SK-N-SH treated with all-trans-retinoic acid at 6 μM for 48 hours (cell line): Measurements from ENCODE around the gene ZNF202.

Experiments
- BACH2 ChIP-seq: fragments of 250-450 bp; sonication (Bioruptor Pico); IDR thresholded peaks from 2 replicates; pipeline ENCODE4 v1.9.0; 2021; ENCODE audit warnings: mild to moderate bottlenecking, borderline replicate concordance
- GLIS3 ChIP-seq: fragments of 250-450 bp; sonication (Bioruptor Pico); IDR thresholded peaks from 2 replicates; pipeline ENCODE4 v1.5.0; 2020; ENCODE audit warnings: mild to moderate bottlenecking, moderate library complexity
- ISL1 ChIP-seq: fragments of 250-450 bp; sonication (Bioruptor Pico); IDR thresholded peaks from 2 replicates; pipeline ENCODE4 v2.1.2; 2022; ENCODE audit warnings: mild to moderate bottlenecking, moderate library complexity
- PPARA ChIP-seq: fragments of 250-450 bp; sonication (Bioruptor Pico); IDR thresholded peaks from 2 replicates; pipeline ENCODE4 v1.5.0; 2020; ENCODE audit warnings: mild to moderate bottlenecking, borderline replicate concordance
- RARB ChIP-seq: fragments of 250-450 bp; sonication (Bioruptor Pico); IDR thresholded peaks from 2 replicates; pipeline ENCODE4 v1.8.0; 2021; ENCODE audit warnings: mild to moderate bottlenecking, moderate library complexity
- TOX ChIP-seq: fragments of 250-450 bp; sonication (Bioruptor Pico); IDR thresholded peaks from 2 replicates; pipeline ENCODE4 v1.8.0; 2021; ENCODE audit warnings: mild to moderate bottlenecking, moderate library complexity, borderline replicate concordance
- ZFP3 ChIP-seq: fragments of 250-450 bp; sonication (Bioruptor Pico); IDR thresholded peaks from 2 replicates; pipeline ENCODE4 v1.5.0; 2020; ENCODE audit warnings: mild to moderate bottlenecking, moderate library complexity
- ZFP30 ChIP-seq: fragments of 450-650 bp; formaldehyde crosslinking; IDR thresholded peaks from 2 replicates; pipeline ENCODE4 v1.5.0; 2022; ENCODE audit warnings: mild to moderate bottlenecking, moderate library complexity
- ZNF565 ChIP-seq: fragments of 450-650 bp; formaldehyde crosslinking; conservative IDR thresholded peaks from 2 replicates; pipeline ENCODE4 v1.5.0; 2020; ENCODE audit warnings: low read depth, mild to moderate bottlenecking, moderate library complexity
- TF ChIP-seq, protein P1 (sequence below): fragments of 250-450 bp; sonication (Bioruptor Pico); IDR thresholded peaks from 2 replicates; pipeline ENCODE4 v1.8.0; 2020; ENCODE audit warnings: mild to moderate bottlenecking, moderate library complexity, borderline replicate concordance
- TF ChIP-seq, protein P2 (sequence below): fragments of 250-450 bp; sonication (Bioruptor Pico); IDR thresholded peaks from 2 replicates; pipeline ENCODE4 v1.5.1; 2020; ENCODE audit warnings: low read depth, mild to moderate bottlenecking, moderate library complexity
- TF ChIP-seq, protein P3 (sequence below): fragments of 250-450 bp; sonication (Bioruptor Pico); IDR thresholded peaks from 2 replicates; pipeline ENCODE4 v1.5.0; 2020; ENCODE audit warnings: mild to moderate bottlenecking, moderate library complexity
- TF ChIP-seq, protein P4 (sequence below): fragments of 250-450 bp; sonication (Bioruptor Pico); IDR thresholded peaks from 2 replicates; pipeline ENCODE4 v1.5.1; 2021; ENCODE audit warnings: mild to moderate bottlenecking, moderate library complexity

DNA sequence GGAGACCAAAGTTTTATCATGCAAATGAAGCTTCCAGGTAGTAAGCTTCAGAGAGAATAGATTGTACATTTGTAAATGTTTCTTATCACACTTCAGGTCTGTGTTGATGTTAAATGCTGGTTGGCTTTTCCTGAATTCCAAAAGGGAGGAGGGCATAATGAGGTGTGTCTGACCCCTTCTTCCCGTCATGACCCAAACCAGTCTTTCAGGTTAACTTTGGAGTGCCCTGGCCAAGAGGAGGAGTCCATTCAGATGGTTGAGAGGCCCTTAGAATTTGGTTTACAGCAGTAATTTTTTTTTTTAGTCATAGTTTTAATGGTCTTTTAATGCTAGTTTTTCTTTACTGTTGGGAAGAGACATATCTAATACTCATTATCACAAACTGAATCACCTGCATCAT lies 10.3 kb upstream of the ZNF202 start:
- TF ChIP-seq ISL1 (CRISPR knock-in tag) (no peak), PPARA (CRISPR knock-in tag) (no peak), ZFP30 (CRISPR knock-in tag) (no peak), TOX (CRISPR knock-in tag) (no peak), ZNF565 (no peak), RARB (CRISPR knock-in tag) (no peak), BACH2 (CRISPR knock-in tag) (no peak), GLIS3 (no peak), ZFP3 (no peak)
- TF ChIP-seq, protein P1, sequence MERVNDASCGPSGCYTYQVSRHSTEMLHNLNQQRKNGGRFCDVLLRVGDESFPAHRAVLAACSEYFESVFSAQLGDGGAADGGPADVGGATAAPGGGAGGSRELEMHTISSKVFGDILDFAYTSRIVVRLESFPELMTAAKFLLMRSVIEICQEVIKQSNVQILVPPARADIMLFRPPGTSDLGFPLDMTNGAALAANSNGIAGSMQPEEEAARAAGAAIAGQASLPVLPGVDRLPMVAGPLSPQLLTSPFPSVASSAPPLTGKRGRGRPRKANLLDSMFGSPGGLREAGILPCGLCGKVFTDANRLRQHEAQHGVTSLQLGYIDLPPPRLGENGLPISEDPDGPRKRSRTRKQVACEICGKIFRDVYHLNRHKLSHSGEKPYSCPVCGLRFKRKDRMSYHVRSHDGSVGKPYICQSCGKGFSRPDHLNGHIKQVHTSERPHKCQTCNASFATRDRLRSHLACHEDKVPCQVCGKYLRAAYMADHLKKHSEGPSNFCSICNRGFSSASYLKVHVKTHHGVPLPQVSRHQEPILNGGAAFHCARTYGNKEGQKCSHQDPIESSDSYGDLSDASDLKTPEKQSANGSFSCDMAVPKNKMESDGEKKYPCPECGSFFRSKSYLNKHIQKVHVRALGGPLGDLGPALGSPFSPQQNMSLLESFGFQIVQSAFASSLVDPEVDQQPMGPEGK (CRISPR knock-in tag) = no peak
- TF ChIP-seq, protein P2, sequence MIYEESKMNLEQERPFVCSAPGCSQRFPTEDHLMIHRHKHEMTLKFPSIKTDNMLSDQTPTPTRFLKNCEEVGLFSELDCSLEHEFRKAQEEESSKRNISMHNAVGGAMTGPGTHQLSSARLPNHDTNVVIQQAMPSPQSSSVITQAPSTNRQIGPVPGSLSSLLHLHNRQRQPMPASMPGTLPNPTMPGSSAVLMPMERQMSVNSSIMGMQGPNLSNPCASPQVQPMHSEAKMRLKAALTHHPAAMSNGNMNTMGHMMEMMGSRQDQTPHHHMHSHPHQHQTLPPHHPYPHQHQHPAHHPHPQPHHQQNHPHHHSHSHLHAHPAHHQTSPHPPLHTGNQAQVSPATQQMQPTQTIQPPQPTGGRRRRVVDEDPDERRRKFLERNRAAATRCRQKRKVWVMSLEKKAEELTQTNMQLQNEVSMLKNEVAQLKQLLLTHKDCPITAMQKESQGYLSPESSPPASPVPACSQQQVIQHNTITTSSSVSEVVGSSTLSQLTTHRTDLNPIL (CRISPR knock-in tag) = no peak
- TF ChIP-seq, protein P3, sequence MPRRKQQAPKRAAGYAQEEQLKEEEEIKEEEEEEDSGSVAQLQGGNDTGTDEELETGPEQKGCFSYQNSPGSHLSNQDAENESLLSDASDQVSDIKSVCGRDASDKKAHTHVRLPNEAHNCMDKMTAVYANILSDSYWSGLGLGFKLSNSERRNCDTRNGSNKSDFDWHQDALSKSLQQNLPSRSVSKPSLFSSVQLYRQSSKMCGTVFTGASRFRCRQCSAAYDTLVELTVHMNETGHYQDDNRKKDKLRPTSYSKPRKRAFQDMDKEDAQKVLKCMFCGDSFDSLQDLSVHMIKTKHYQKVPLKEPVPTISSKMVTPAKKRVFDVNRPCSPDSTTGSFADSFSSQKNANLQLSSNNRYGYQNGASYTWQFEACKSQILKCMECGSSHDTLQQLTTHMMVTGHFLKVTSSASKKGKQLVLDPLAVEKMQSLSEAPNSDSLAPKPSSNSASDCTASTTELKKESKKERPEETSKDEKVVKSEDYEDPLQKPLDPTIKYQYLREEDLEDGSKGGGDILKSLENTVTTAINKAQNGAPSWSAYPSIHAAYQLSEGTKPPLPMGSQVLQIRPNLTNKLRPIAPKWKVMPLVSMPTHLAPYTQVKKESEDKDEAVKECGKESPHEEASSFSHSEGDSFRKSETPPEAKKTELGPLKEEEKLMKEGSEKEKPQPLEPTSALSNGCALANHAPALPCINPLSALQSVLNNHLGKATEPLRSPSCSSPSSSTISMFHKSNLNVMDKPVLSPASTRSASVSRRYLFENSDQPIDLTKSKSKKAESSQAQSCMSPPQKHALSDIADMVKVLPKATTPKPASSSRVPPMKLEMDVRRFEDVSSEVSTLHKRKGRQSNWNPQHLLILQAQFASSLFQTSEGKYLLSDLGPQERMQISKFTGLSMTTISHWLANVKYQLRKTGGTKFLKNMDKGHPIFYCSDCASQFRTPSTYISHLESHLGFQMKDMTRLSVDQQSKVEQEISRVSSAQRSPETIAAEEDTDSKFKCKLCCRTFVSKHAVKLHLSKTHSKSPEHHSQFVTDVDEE = no peak
- TF ChIP-seq, protein P4, sequence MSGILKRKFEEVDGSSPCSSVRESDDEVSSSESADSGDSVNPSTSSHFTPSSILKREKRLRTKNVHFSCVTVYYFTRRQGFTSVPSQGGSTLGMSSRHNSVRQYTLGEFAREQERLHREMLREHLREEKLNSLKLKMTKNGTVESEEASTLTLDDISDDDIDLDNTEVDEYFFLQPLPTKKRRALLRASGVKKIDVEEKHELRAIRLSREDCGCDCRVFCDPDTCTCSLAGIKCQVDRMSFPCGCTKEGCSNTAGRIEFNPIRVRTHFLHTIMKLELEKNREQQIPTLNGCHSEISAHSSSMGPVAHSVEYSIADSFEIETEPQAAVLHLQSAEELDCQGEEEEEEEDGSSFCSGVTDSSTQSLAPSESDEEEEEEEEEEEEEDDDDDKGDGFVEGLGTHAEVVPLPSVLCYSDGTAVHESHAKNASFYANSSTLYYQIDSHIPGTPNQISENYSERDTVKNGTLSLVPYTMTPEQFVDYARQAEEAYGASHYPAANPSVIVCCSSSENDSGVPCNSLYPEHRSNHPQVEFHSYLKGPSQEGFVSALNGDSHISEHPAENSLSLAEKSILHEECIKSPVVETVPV (CRISPR knock-in tag) = no peak
